ENCODE results near the gene ESM1.

Gene ESM1

DNA sequence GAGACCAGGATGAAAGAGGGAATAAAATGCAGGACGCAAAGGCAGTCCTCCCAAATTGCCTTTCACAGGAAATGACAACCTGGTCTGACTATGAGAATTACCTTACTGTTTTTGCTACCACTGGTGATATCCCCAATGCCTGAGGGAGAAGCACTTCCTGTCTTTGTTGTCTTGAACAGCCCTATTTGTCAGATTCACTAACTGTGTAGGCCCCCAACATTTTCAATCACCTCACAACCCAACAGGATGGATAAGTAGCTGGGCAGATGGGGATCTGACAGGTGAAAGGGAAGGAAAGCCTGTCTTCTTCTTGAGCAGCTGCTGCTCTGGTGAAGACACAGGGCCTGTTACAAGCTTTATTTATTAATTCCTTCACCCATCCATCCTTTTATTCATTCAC lies 9.7 kb downstream of the ESM1 start:
- no peak for DNase-seq

DNA sequence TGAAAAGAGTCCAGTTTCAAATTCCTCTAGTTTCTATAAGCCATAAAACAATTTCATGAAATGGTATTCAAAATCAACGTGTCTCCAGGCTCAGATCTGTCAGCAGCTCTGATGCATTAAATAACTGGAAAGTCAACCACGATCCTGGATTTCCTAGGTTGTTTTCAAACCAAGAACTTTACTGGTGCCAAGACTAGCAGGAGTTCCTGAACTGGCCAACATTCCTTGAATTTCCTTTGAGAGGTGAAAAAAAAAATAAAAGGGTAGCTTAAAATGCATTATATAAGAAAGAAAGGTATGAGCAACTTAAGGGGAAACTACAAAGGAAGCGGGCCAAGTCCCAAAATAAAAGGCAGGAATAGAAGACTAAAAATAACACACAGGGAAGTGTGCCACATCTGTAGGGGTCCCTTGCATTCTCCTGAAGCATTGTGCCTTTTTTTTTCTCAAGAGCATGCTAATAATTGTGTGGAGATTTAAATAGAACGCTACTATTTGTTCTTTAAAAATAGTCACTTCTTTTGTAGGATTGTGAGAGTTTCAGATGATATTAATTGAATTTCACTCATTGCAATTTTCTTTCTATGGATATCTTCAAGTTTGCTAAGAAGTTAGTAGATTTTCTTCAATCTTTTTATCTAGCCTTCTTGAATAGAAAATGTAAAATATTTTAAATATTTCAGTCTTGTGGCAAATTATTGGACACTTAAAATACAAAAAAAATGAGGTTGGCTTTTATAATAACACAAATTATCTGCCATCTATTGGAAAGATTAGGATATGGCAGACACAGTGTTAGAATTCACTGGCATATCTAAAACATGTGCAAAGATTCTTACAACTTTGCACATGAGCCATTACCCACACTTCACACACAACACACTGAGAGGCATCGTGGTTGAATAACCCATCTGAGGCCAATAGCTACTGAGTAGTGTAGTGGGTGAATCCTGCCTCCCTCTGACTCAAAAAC lies 15.3 kb downstream of the ESM1 start:
- no peak for DNase-seq

DNA sequence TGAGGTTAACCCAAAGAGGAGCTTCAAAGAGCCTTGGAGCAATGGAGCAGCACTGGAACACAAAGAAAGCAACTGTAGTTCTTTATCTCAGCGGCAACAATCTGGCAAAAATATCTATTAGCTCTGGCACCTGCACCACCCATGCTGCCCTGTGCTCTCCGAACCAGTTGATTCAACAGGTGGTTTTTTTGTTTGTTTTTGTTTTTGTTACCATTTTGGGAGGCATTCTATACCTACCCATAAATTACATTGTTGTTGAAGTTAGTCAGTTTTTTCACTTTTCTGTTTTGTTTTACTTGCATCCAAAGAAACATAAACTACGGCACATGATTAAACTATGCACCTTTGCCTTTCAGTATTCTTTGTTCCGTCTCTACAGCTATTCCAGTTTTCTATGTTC lies 16.2 kb downstream of the ESM1 start:
- DNase-seq, result no peak

DNA sequence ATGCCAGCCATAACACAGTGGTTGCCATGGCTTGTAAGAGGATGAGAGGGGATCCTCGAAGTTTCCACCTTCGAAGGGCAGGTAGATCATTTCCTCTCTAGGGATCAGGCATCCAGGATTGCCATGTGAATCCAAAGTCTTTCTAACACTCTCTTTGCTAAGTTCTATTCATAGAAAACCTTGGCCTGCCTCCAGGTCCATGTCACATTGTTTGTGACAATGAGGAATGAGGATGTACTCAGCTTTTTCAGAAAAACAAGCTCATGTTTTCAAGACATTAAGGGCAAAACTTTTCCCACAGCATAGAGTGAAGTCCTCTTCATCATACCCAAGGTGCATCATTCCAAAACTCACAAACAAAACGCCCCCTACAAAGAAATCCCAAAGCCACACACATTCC lies 19.6 kb downstream of the ESM1 start:
- DNase-seq, result no peak

DNA sequence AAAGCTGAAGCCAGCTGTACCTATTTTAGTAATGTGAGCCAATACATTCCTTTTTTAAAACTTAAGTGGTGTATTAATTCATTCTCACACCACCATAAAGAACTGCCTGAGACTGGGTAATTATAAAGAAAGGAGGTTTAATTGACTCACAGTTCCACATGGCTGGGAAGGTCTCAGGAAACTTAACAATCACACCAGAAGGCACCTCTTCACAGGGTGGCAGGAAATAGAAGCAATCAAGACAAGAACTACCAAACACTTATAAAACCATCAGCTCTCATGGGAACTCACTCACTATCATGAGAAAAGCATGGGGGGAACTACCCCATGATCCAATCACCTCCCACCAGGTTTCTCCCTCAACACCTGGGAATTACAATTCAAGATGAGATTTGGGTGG lies 21.0 kb downstream of the ESM1 start:
- no peak for DNase-seq

DNA sequence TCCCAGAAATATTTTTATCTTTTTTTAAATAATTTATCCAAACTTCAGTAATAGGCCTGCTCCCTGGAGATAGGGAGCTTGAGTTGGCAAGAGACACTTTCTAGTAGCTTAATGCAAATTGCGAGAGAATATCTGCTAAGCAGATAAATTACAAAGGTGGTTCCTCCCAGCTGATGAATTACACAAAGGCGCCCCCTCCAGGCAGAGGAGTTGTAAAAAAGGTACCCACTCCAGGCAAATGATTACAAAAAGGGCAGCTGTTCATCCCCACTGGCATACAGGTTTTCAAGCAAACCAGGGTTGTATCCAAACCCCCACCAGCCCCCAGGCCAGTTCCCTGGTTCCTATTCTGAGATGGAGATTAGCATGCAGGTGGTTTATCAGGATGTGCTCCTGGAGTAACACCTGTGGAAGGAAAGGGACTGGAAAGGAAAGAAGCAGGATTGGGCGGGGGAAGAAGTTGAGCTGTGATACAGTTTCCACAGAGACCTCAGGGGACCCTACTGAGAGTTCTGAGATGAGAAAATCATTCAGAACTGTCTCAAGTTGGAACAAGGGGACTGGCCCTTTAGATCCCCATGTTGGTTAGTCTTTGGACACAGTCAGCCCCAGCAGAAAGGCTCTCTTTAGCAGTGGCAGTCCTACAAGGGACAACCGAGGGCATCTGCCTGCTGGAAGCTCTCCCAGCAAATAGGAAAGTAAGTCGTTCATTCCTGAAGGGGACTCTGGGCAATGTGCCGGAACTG lies 25.5 kb downstream of the ESM1 start:
- DNase-seq, result peak; percentile 10

DNA sequence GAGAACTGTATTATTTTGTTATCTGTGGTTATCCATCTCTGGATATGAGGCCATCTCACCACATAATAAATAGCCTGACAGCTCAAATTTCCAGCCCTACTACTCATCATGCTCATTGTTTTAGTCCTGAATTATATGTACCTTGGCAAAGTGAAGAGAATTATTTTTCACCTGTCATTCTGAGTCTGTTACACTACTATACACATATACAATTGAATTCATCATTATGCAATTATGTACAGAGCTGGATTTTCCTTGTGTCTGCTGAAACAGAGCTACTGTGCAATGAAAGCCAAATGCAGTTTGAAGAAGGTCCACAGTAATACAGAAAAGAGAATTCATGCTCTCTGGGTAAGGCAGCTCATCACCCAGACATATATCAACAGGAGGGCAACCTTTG lies 28.5 kb downstream of the ESM1 start:
- DNase-seq, result no peak

DNA sequence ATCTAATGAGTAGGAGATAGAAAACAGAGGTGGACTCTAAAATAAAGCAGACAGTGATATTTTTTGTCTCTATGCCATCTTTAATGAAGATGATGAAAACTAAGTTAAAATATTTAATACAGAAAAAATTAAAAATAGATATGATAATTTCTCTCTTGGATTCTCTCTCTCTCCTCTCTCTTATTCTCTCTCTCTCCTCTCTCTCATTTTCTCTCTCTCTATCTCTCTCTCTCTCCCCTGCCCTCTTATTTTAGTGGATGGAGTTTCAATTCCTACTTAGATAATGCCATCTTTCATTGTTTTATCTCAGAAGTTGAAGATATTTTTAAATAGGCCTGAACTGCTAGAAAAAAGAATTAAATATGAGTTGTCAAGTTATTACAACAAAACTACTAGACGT lies 38.2 kb downstream of the ESM1 start:
- DNase-seq, result no peak

DNA sequence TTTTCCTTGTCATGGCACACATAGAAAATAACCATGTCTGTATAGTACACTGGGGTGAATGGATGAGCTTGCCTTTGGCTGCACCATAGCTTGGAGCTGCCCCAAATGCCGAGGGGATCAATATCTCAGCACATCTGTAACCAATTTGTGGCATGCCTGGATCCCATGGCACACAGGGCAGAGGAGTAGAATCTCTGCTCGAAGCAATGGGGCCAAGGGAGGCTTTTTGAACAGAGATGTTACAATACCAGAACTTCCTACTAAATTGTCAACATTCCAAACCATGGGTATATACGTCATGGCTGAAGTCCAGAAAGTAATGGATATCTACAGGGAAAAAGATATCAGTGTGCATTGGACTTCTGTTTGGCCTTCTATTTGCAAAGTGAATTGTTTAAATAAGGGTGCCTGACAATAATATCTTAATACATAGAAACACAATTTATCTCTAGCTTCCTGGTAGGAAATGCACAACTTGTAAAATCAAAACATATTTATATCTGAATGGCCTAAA lies 39.0 kb downstream of the ESM1 start:
- DNase-seq, result no peak

DNA sequence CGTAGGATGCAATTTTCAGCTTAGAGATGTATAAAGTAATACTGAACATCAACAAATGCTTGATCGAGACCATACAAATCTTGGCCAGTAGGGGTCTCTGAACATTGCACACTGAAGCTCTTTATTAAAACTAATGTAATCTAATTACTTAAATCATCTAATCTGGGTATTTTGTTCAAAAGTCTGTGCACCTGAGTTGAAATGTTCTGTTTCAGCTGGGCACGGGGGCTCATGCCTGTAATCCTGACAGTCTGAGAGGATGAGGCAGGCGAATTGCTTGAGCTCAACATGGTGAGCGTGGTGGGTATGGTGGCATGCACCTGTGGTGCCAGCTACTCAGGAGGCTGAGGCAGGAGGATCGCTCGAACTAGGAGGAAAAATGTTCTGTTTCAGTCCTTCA lies 41.0 kb downstream of the ESM1 start:
- DNase-seq, result peak; percentile 3

DNA sequence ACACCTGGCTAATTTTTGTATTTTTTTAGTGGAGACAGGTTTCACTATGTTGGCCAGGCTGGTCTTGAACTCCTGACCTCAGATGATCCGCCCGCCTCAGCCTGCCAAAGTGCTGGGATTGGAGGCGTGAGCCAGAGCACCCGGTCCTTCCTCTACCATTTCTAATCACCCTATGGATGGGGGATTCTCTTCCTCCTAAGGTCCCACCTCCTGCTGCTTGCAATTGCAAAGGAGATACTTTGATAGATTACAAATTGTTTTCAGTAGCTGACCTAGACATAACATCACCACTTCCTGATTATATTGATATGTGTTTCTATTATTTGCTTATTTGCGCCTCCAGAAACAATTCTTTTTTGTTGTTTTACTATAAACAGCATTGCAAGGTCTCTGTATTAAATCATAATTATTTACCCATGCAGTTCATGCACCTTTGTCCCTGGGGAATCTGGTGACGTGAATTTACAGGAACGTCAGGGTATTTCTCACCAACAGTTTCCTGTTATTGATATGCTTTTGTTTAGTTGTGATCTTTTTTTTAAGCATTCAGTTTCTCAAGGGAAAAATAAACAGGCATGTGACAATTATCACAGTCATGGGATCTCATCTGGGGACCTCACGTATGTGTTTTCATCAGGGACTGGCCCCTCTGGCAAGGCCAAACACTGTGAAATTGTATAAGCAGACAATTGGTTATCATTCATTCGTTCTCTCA lies 43.2 kb downstream of the ESM1 start:
- no peak for DNase-seq

DNA sequence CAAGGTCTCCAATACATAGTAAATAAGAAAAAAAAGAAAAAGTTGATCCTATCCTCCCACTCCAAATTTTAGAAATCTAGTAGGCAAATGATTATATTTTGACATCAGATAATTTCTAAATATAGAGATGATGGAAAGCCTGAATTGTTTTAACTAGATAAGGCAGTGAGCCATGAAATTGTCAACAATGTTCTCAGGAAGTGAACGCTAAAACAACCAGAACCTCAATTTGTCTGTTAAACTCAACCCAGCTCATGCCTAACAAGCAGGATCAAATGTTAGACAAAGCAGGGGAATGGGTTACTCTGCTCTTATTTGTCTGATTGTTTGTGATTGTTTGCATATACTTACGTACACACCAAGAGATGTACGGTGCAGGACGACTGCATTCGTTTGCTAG lies 49.2 kb downstream of the ESM1 start:
- no peak for DNase-seq

DNA sequence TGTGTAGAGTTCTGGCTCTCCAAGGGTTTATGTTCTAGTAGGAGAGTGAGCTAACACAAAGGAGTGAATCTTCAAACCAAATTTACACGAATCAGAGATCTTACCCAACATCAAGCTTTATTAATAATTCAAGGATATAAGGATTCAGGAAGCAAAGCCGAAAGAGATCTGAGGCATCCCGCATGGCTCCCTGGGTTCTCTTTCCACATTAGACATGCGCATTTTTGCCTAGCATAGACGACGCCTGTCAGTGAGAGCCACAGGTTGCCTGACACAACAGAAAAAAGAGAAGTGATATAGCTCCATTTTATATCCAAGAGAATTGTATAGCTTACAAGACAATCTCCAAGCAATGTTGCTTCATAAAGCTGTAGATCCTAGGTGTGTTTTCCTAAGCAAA lies 52.6 kb downstream of the ESM1 start:
- DNase-seq, result no peak

DNA sequence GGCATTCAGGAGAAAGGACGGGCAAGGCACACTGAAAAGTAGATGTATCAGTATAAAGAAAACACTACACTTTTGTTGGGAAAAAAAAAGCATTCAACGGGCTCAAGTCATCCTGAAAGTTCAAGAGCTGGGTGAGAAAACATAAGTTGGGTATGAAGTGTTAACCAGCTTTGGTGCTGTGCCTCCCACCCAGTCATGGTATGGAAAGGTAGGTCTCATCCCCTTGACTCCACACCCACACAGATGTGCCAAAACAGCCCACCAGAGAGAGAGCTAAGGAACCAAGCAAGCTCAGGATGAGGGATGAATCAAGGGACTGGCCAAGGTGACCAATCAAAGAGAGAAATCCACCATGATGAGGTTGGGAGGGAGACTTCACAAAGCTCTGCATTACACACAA lies 54.7 kb downstream of the ESM1 start:
- no peak for DNase-seq
